A673 (cell line): ENCODE measurements around the gene RORC. TPM values are rescaled to one million over a fixed set of nuclear protein-coding genes. Genes with fewer than 3 reads are reported as not detected.

ENCODE experiments used
- BruUV-seq: library from RNA; stranded (reverse); fragments of 400-500 nt; replicated peaks from 2 replicates; lab custom pipeline; 2021; lab: Mats Ljungman, UMichigan
- CTCF ChIA-PET: fragments of 300-600 bp; sonication (Branson Sonifier 250); formaldehyde crosslinking; loops from one replicate; lab custom pipeline; 2022; ENCODE audit warnings: antibody characterized with exemption; lab: Charles Lee
- POLR2A ChIA-PET: fragments of 300-600 bp; sonication (Branson Sonifier 250); formaldehyde crosslinking; loops from one replicate; lab custom pipeline; 2022; ENCODE audit warnings: antibody characterized with exemption; ENCODE audit not compliant: low non-redundant PET; lab: Charles Lee
- DNase-seq: peaks from one replicate; pipeline ENCODE4 v3.0.0-alpha.2; 2015; ENCODE audit warnings: low spot score
- H3K27ac ChIP-seq: fragments of 200-600 bp; sonication (generic); 2 replicates; pipeline ENCODE4 v1.5.1; 2016; ENCODE audit warnings: mixed run types, low read depth, mild to moderate bottlenecking, mixed read lengths, antibody characterized with exemption, low read length; ENCODE audit not compliant: poor library complexity, severe bottlenecking
- H3K27me3 ChIP-seq: fragments of 200-600 bp; sonication (generic); replicated peaks from 2 replicates; pipeline ENCODE4 v1.6.1; 2017; ENCODE audit warnings: mixed run types, low read depth, mild to moderate bottlenecking, mixed read lengths, antibody characterized with exemption, low read length; ENCODE audit not compliant: insufficient read depth, poor library complexity
- H3K36me3 ChIP-seq: fragments of 200-600 bp; sonication (generic); 2 replicates; pipeline ENCODE4 v1.6.1; 2016; ENCODE audit warnings: mixed run types, mild to moderate bottlenecking, mixed read lengths, antibody characterized with exemption, low read length; ENCODE audit not compliant: insufficient read depth, poor library complexity, severe bottlenecking
- H3K4me1 ChIP-seq: fragments of 200-600 bp; sonication (generic); 2 replicates; pipeline ENCODE4 v1.6.1; 2017; ENCODE audit warnings: mixed run types, mild to moderate bottlenecking, mixed read lengths, antibody characterized with exemption, low read length; ENCODE audit not compliant: insufficient read depth, poor library complexity, severe bottlenecking
- H3K4me3 ChIP-seq: fragments of 200-600 bp; sonication (generic); 2 replicates; pipeline ENCODE4 v1.5.1; 2016; ENCODE audit warnings: low read depth, mixed run types, mild to moderate bottlenecking, mixed read lengths, low read length; ENCODE audit not compliant: poor library complexity, severe bottlenecking
- H3K9me3 ChIP-seq: fragments of 200-600 bp; sonication (generic); 2 replicates; pipeline ENCODE4 v1.6.1; 2016; ENCODE audit warnings: mixed run types, low read depth, mild to moderate bottlenecking, mixed read lengths, antibody characterized with exemption, low read length; ENCODE audit not compliant: poor library complexity, severe bottlenecking
- EZH2 ChIP-seq: fragments of 200-600 bp; sonication (generic); IDR thresholded peaks from 2 replicates; pipeline ENCODE4 v1.6.1; 2017; ENCODE audit warnings: borderline replicate concordance, low read depth, mild to moderate bottlenecking, mixed read lengths, antibody characterized with exemption, low read length; ENCODE audit not compliant: poor library complexity, severe bottlenecking
- intact Hi-C: fragments of 100-400 bp; cut with micrococcal nuclease; formaldehyde crosslinking; loops from one replicate; pipeline ENCODE4 v1.10.0; 2022; ENCODE audit not compliant: unreplicated experiment
- total RNA-seq: library from RNA; stranded (reverse); gene quantifications from 2 replicates; pipeline ENCODE4 v1.2.3, GENCODE V29; 2021
- TF ChIP-seq, protein P1 (sequence below): fragments of 300-800, 200-600 bp; sonication (generic); conservative IDR thresholded peaks from 2 replicates; pipeline ENCODE4 v1.5.1; 2017; ENCODE audit warnings: low read depth, mild to moderate bottlenecking, antibody characterized with exemption, low read length, moderate library complexity, mixed read lengths

RORC gene
- total RNA-seq, 1 experiment from 2014 or later, result not detected

DNA sequence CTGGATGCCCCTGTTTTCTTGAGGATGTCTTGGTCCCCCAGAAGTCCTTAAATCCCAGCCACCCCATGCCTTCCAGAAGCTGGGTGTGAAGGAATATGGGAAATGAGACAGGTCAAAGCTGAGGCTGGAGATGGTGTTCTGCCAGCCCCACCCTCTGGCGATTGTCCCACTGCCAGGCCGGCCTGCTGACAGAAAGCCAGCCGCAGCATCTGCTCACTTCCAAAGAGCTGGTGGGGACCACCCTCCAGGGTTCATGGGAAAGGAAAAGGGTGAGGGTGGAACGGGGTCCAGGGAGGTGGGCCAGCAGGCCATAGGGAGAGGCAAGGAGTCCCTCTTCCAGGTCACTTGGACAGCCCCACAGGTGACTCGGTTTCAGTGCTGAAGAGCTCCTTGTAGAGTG is 24.5 kb downstream of the RORC start:
- no peak for DNase-seq
- BruUV-seq, result no TSS peak

DNA sequence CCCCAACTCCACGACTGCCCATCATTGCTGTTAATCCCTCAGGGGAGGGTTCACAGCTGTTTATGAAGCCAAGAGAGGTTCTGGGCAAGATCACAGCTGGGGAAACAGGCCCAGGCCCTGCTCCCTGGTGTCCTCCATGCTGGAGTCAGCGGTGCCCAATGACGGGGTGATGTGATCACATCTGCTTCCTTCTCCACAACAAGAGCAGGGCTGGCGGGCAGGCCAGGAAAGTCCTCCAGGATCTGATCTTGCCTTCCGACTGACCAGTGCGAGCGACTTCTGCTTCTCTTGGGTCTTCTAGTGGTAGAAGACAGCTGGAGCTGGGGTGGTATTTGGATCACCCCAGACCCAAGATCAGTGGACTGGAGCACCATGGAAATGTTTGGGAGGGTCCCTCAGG is 25.4 kb downstream of the RORC start:
- no peak for DNase-seq
- Histone ChIP-seq H3K36me3 (no peaks in the 10 kb centered on the region), H3K4me3 (no peak overlapping the region), H3K9me3 (no peaks in the 10 kb centered on the region), H3K27me3 (peaks cover 58% of the 10 kb centered on the region), H3K4me1 (no peaks in the 10 kb centered on the region), H3K27ac (no peak overlapping the region)
- intact Hi-C loops, result no loop called here
- BruUV-seq, result no TSS peak
- ChIA-PET POLR2A (no interaction called here), CTCF (no interaction called here)
- TF ChIP-seq, protein P1, sequence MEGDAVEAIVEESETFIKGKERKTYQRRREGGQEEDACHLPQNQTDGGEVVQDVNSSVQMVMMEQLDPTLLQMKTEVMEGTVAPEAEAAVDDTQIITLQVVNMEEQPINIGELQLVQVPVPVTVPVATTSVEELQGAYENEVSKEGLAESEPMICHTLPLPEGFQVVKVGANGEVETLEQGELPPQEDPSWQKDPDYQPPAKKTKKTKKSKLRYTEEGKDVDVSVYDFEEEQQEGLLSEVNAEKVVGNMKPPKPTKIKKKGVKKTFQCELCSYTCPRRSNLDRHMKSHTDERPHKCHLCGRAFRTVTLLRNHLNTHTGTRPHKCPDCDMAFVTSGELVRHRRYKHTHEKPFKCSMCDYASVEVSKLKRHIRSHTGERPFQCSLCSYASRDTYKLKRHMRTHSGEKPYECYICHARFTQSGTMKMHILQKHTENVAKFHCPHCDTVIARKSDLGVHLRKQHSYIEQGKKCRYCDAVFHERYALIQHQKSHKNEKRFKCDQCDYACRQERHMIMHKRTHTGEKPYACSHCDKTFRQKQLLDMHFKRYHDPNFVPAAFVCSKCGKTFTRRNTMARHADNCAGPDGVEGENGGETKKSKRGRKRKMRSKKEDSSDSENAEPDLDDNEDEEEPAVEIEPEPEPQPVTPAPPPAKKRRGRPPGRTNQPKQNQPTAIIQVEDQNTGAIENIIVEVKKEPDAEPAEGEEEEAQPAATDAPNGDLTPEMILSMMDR, result no peak
- TF ChIP-seq EZH2, result no peak

More for the DNA sequence above, 24.5 kb downstream of the RORC start:
- no peak for TF ChIP-seq EZH2
- TF ChIP-seq, protein P1, result no peak
- H3K27me3 ChIP-seq, result peaks cover 49% of the 10 kb centered on the region
- H3K36me3 ChIP-seq, result no peaks in the 10 kb centered on the region
- CTCF ChIA-PET, result no interaction called here
- H3K27ac ChIP-seq, result no peak overlapping the region
- POLR2A ChIA-PET, result no interaction called here
- H3K9me3 ChIP-seq, result no peaks in the 10 kb centered on the region
- no peak overlapping the region for H3K4me3 ChIP-seq
- intact Hi-C loops, result no loop called here
- no peaks in the 10 kb centered on the region for H3K4me1 ChIP-seq

DNA sequence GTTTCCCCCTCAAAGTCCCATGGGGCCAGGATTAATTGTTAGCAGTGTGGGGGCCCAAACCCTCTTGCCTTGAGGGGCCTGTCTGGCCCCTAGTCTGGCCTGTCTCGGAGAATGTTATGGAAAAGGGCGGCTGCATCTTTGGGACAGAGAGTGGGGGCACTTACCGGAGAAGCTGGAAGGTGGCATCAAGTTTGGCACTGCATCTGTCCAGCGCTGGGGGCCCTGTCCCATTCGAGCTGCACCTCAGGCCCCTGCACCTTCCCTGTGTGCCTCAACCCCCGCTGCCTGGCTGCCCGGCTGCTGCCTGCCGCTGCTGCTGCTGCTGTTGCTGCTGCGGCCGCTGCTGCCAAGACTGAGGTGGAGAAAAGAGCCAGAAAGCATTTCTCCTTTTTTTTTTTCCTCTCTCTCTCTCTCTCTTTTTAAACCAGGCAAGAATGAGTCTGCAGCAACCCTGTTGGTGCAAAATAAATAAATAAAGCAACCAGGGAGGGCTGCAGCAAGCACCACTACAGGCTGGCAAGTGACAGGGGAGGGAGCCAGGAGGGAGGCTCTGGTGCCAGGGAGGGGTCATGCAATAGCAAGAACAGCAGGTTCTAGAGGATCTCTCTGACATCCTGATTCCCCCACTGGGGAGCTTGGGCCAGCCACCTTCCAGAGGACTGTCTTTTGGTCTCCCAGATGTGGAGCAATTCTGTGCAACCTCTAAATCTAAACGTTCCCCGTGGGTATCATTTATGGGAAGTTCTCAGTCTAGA is 26.4 kb downstream of the RORC start, which contains the start of gene LINGO4:
TSS of gene LINGO4 (minus strand) at position 354 of the 755 bp plus-strand sequence. CDS start 2,715 bp downstream, outside the sequence.
- no peaks in the 10 kb centered on the region for H3K4me1 ChIP-seq
- peaks cover 68% of the 10 kb centered on the region for H3K27me3 ChIP-seq
- no peak for DNase-seq
- no peak for TF ChIP-seq EZH2
- TF ChIP-seq, protein P1, result no peak
- no peaks in the 10 kb centered on the region for H3K9me3 ChIP-seq
- no TSS peak for BruUV-seq
- H3K36me3 ChIP-seq, result no peaks in the 10 kb centered on the region
- POLR2A ChIA-PET, result no interaction called here
- intact Hi-C loops, result no loop called here
- no peak within 1 kb of the TSS for H3K4me3 ChIP-seq
- H3K27ac ChIP-seq, result no peak within 1 kb of the TSS
- CTCF ChIA-PET, result no interaction called here
